Adrenal gland (tissue), 5 donors: ENCODE results near the gene SHROOM4.

Experiments used
- POLR2A ChIP-seq, 2 donors: fragments of 450-650 bp; IDR thresholded peaks; one replicate each; pipeline ENCODE4 v1.6.1; 2017; ENCODE audit warnings: antibody characterized with exemption in 2 of 2, mild to moderate bottlenecking in 2 of 2, moderate library complexity in 1 of 2
- TF ChIP-seq, protein P1 (sequence below), 6 experiments: fragments of 450-650 bp in 4 of 6; fragments of 200-600 bp in 2 of 6; sonication (generic) in 1 of 6; IDR thresholded peaks; 1 replicate in 5 of 6; 2 replicates in 1 of 6; pipeline versions ENCODE4 v1.5.1 to v1.8.0; 2016 to 2021; ENCODE audit warnings: antibody characterized with exemption in 6 of 6, mild to moderate bottlenecking in 2 of 6, moderate library complexity in 1 of 6
- donor health status: DM: no; HTN: no; CAD: no.

DNA sequence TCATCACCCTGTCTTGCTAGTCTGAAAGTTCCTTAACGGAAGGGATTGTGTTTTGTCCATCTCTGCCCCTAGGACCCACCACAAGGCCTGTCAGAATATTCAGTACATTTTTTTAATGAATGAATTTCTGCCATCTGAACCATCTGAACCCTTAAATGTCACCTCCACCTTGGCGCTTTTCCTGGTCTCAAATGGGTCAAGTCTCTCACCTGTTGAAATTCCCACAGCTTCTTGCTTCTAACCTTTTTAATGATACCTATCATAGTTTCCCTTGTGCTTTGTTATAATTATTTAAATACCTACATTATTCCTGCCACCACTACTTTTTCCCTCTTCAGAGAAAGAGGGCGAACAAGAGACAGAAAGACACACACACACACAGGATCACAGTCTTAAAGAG, 48.0 kb downstream of the SHROOM4 start:
- TF ChIP-seq, protein P1, sequence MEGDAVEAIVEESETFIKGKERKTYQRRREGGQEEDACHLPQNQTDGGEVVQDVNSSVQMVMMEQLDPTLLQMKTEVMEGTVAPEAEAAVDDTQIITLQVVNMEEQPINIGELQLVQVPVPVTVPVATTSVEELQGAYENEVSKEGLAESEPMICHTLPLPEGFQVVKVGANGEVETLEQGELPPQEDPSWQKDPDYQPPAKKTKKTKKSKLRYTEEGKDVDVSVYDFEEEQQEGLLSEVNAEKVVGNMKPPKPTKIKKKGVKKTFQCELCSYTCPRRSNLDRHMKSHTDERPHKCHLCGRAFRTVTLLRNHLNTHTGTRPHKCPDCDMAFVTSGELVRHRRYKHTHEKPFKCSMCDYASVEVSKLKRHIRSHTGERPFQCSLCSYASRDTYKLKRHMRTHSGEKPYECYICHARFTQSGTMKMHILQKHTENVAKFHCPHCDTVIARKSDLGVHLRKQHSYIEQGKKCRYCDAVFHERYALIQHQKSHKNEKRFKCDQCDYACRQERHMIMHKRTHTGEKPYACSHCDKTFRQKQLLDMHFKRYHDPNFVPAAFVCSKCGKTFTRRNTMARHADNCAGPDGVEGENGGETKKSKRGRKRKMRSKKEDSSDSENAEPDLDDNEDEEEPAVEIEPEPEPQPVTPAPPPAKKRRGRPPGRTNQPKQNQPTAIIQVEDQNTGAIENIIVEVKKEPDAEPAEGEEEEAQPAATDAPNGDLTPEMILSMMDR (IDR thresholded peaks at IDR 0.05): no peak
- no peak for TF ChIP-seq POLR2A (IDR thresholded peaks at IDR 0.05)
